PC-3 (cell line): Measurements from ENCODE around the gene EDDM3A. TPM values are rescaled to one million over a fixed set of nuclear protein-coding genes. Genes with fewer than 3 reads are reported as not detected.

Experiments used
- ATAC-seq: fragments of 200-7000 bp; cut with Tn5 transposase; 2 replicates; pipeline ENCODE4 v1.9.1; 2020; ENCODE audit warnings: mild to moderate bottlenecking, moderate library complexity
- BruUV-seq: library from RNA; stranded (reverse); fragments of 400-500 nt; replicated peaks from 2 replicates; lab custom pipeline; 2021; lab: Mats Ljungman, UMichigan
- CTCF ChIA-PET: fragments of 300-600 bp; sonication (Branson Sonifier 250); formaldehyde crosslinking; loops from one replicate; lab custom pipeline; 2022; ENCODE audit warnings: antibody characterized with exemption; lab: Charles Lee
- POLR2A ChIA-PET: fragments of 300-600 bp; sonication (Branson Sonifier 250); formaldehyde crosslinking; loops from one replicate; lab custom pipeline; 2022; ENCODE audit warnings: antibody characterized with exemption; ENCODE audit not compliant: unreplicated experiment; lab: Charles Lee
- DNase-seq: peaks from one replicate; pipeline ENCODE4 v3.0.0-alpha.2; 2015
- H2AFZ ChIP-seq: fragments of 300-600 bp; sonication (generic); 2 replicates; pipeline ENCODE4 v1.6.0; 2016; ENCODE audit warnings: antibody characterized with exemption, low read length
- H3F3A ChIP-seq: fragments of 300-600 bp; sonication (generic); one replicate; pipeline ENCODE4 v1.6.0; 2017; ENCODE audit warnings: antibody characterized with exemption, low read length, control low read depth, mild to moderate bottlenecking; ENCODE audit not compliant: unreplicated experiment
- H3K27ac ChIP-seq: fragments of 300-600 bp; sonication (generic); 2 replicates; pipeline ENCODE4 v1.5.1; 2016; ENCODE audit warnings: mild to moderate bottlenecking, low read length
- H3K27me3 ChIP-seq: fragments of 300-600 bp; sonication (generic); 2 replicates; pipeline ENCODE4 v1.6.1; 2016; ENCODE audit warnings: low read length, mixed read lengths
- H3K36me3 ChIP-seq: fragments of 300-600 bp; sonication (generic); 2 replicates; pipeline ENCODE4 v1.6.1; 2016; ENCODE audit warnings: low read depth, mixed run types, low read length, mixed read lengths
- H3K4me1 ChIP-seq: fragments of 300-600 bp; sonication (generic); 2 replicates; pipeline ENCODE4 v1.5.1; 2016; ENCODE audit warnings: low read length; ENCODE audit not compliant: insufficient read depth
- H3K4me2 ChIP-seq: fragments of 300-600 bp; sonication (generic); 2 replicates; pipeline ENCODE4 v1.6.0; 2016; ENCODE audit warnings: low read length
- H3K4me3 ChIP-seq: fragments of 300-600 bp; sonication (generic); 2 replicates; pipeline ENCODE4 v1.5.1; 2016; ENCODE audit warnings: mild to moderate bottlenecking, low read length, mixed read lengths
- H3K79me2 ChIP-seq: fragments of 300-600 bp; sonication (generic); 2 replicates; pipeline ENCODE4 v1.6.1; 2017; ENCODE audit warnings: low read length, mixed read lengths
- H3K9ac ChIP-seq: fragments of 300-600 bp; sonication (generic); 2 replicates; pipeline ENCODE4 v1.6.0; 2016; ENCODE audit warnings: mild to moderate bottlenecking, low read length
- H3K9me2 ChIP-seq: fragments of 300-600 bp; sonication (generic); replicated peaks from 2 replicates; pipeline ENCODE4 v1.6.1; 2016; ENCODE audit warnings: mixed run types, low read length, mixed read lengths
- H3K9me3 ChIP-seq: fragments of 300-600 bp; sonication (generic); 2 replicates; pipeline ENCODE4 v1.6.1; 2016; ENCODE audit warnings: low read length, mixed read lengths
- H4K20me1 ChIP-seq: fragments of 300-600 bp; sonication (generic); 2 replicates; pipeline ENCODE4 v1.6.1; 2016; ENCODE audit warnings: low read length, mixed read lengths
- EZH2 ChIP-seq: fragments of 300-600 bp; sonication (generic); IDR thresholded peaks from one replicate; pipeline ENCODE4 v1.6.1; 2017; ENCODE audit warnings: antibody characterized with exemption, mild to moderate bottlenecking, low read length; ENCODE audit not compliant: unreplicated experiment
- EZH2phosphoT487 ChIP-seq: fragments of 300-600 bp; sonication (generic); IDR thresholded peaks from 2 replicates; pipeline ENCODE4 v1.6.1; 2018; ENCODE audit warnings: mild to moderate bottlenecking, antibody characterized with exemption, low read length, borderline replicate concordance
- intact Hi-C: fragments of 100-400 bp; cut with micrococcal nuclease; formaldehyde crosslinking; loops from 2 replicates; pipeline ENCODE4 v1.9.0; 2023
- total RNA-seq: library from RNA; depleted of rRNA; stranded (reverse); fragments of >200 nt; gene quantifications from 2 replicates; pipeline ENCODE4 v1.2.3, GENCODE V29; 2014; rRNA removed
- TF ChIP-seq, protein P1 (sequence below): fragments of 300-600 bp; sonication (generic); conservative IDR thresholded peaks from 2 replicates; pipeline ENCODE4 v1.5.1; 2017; ENCODE audit warnings: antibody characterized with exemption, low read depth, mild to moderate bottlenecking, low read length

Gene EDDM3A
- total RNA-seq, 1 experiment from 2014 or later, result not detected

DNA sequence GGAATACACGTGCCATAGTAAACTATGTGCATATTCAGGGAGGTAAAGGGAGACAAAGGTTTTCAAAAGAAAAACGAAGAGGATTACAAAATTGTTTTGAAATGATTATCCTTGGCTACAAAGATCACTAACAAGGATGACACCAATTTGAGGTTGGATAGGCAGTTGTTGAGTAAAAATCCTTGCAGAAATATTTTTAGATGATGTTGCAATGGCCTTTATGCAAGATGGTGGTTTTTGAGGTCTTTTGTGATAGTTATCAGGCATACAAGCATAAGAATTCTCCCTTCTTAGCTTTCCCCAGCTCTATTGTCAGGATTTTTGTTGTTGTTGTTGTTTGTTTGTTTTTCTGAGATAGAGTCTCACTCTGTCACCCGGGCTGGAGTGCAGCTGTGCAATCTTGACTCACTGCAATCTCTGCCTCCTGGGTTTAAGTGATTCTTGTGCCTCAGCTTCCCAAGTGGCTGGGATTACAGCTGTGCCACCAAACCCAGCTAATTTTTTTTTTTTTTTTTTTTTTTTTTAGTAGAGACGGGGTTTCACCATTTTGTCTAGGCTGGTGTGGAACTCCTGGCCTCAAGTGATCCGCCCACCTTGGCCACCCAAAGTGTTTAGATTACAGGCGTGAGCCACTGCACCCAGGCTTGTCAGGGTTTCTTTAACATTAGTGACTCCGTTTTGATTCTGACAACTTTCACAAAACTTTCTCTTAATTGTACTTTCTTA, 49.1 kb downstream of the EDDM3A start:
- ChIA-PET POLR2A (no interaction called here), CTCF (no interaction called here)
- intact Hi-C loops, result no loop called here

DNA sequence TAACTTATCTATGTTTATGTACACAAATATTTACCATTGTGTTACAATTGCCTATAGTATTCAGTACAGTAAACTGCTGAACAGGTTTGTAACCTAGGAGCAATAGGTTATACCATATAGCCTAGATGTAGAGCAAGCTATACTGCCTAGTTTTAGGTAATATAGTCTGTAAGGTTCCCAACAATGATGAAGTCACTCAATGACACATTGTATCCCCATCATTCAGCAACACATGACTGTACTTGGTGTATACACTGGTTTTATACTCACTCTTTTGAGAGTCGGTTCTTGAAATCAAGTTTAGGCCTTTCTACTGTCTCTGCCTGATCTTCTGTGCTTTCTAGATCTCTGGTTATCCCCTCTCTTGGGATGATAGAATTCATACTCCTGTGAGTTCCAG, 51.5 kb downstream of the EDDM3A start:
- Histone ChIP-seq H3K4me3 (no peak overlapping the region), H3K9me3 (no peaks in the 10 kb centered on the region), H3K4me2 (no peak overlapping the region), H3K36me3 (no peaks in the 10 kb centered on the region), H3K4me1 (no peaks in the 10 kb centered on the region), H3K9me2 (no peaks in the 10 kb centered on the region), H2AFZ (no peak overlapping the region), H4K20me1 (no peaks in the 10 kb centered on the region), H3K27ac (no peak overlapping the region), H3K27me3 (peaks cover 28% of the 10 kb centered on the region), H3F3A (no peaks in the 10 kb centered on the region), H3K9ac (no peak overlapping the region), H3K79me2 (no peaks in the 10 kb centered on the region)
- intact Hi-C loops, result no loop called here
- no peak for ATAC-seq
- no TSS peak for BruUV-seq
- CTCF ChIA-PET, result no interaction called here
- POLR2A ChIA-PET, result no interaction called here
- no peak for DNase-seq
- no peak for TF ChIP-seq EZH2
- no peak for TF ChIP-seq EZH2phosphoT487
- TF ChIP-seq, protein P1, sequence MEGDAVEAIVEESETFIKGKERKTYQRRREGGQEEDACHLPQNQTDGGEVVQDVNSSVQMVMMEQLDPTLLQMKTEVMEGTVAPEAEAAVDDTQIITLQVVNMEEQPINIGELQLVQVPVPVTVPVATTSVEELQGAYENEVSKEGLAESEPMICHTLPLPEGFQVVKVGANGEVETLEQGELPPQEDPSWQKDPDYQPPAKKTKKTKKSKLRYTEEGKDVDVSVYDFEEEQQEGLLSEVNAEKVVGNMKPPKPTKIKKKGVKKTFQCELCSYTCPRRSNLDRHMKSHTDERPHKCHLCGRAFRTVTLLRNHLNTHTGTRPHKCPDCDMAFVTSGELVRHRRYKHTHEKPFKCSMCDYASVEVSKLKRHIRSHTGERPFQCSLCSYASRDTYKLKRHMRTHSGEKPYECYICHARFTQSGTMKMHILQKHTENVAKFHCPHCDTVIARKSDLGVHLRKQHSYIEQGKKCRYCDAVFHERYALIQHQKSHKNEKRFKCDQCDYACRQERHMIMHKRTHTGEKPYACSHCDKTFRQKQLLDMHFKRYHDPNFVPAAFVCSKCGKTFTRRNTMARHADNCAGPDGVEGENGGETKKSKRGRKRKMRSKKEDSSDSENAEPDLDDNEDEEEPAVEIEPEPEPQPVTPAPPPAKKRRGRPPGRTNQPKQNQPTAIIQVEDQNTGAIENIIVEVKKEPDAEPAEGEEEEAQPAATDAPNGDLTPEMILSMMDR, result no peak

More for the DNA sequence above, 49.1 kb downstream of the EDDM3A start:
- peaks cover 44% of the 10 kb centered on the region for H3K27me3 ChIP-seq
- no peaks in the 10 kb centered on the region for H3K9me3 ChIP-seq
- no peak overlapping the region for H2AFZ ChIP-seq
- TF ChIP-seq EZH2phosphoT487 (no peak), EZH2 (no peak)
- TF ChIP-seq, protein P1, result no peak
- no TSS peak for BruUV-seq
- no peaks in the 10 kb centered on the region for H3K4me1 ChIP-seq
- H4K20me1 ChIP-seq, result no peaks in the 10 kb centered on the region
- no peaks in the 10 kb centered on the region for H3F3A ChIP-seq
- H3K9me2 ChIP-seq, result no peaks in the 10 kb centered on the region
- no peaks in the 10 kb centered on the region for H3K79me2 ChIP-seq
- no peak overlapping the region for H3K4me3 ChIP-seq
- H3K4me2 ChIP-seq, result no peak overlapping the region
- H3K27ac ChIP-seq, result no peak overlapping the region
- no peak for DNase-seq
- no peaks in the 10 kb centered on the region for H3K36me3 ChIP-seq
- ATAC-seq, result no peak
- H3K9ac ChIP-seq, result no peak overlapping the region

Other genes starting within 250 kb of the EDDM3A start
- gene RNASE10, start 240.3 kb upstream of the EDDM3A start, total RNA-seq, result not detected in 2 replicates
- gene RNASE9, start 184.8 kb upstream of the EDDM3A start, total RNA-seq, result not detected in 2 replicates
- gene RNASE11, start 157.9 kb upstream of the EDDM3A start, total RNA-seq, result not detected in 2 replicates
- not detected in 2 replicates for gene RNASE12, start 154.5 kb upstream of the EDDM3A start, total RNA-seq
- not detected in 2 replicates for gene OR6S1, start 104.2 kb upstream of the EDDM3A start, total RNA-seq
- 5.9 and 8.5 TPM in 2 replicates for gene RNASE4, start 61.3 kb upstream of the EDDM3A start, total RNA-seq
- gene ANG, start 57.1 kb upstream of the EDDM3A start, total RNA-seq, result 4.8 and 6.6 TPM in 2 replicates
- not detected in 2 replicates for gene EDDM3B, start 22.5 kb downstream of the EDDM3A start, total RNA-seq
- gene RNASE6, start 35.4 kb downstream of the EDDM3A start, total RNA-seq, result not detected in 2 replicates
- gene RNASE1, start 57.0 kb downstream of the EDDM3A start, total RNA-seq, result 0.23 and 0.51 TPM in 2 replicates
- gene RNASE3, start 145.5 kb downstream of the EDDM3A start, total RNA-seq, result not detected in 2 replicates
- not detected in 2 replicates for gene RNASE2, start 209.6 kb downstream of the EDDM3A start, total RNA-seq
- gene METTL17, start 244.1 kb downstream of the EDDM3A start, total RNA-seq, result 83.0 and 99.0 TPM in 2 replicates